NCI-H128 (cell line): Measurements from ENCODE around the gene FZD10.

Experiments
- DNase-seq: peaks from one replicate; lab custom pipeline; 2025; ENCODE audit not compliant: unreplicated experiment; lab: John Stamatoyannopoulos, UW

FZD10 gene

GRCh38 chr12:130131025-130131424 lies 31.2 kb upstream of the FZD10 start:
- no peak for DNase-seq

- DNase-seq, result no peak
These were observed 30.5 kb upstream of the FZD10 start for GRCh38 chr12:130131801-130132200.

GRCh38 chr12:130132831-130133511 lies 29.3 kb upstream of the FZD10 start:
- no peak for DNase-seq

GRCh38 chr12:130133851-130134562 lies 28.3 kb upstream of the FZD10 start:
- DNase-seq, result no peak

- DNase-seq, result no peak
These were observed 27.7 kb upstream of the FZD10 start for GRCh38 chr12:130134563-130134915.

- DNase-seq, result no peak
These were observed 25.7 kb upstream of the FZD10 start for GRCh38 chr12:130136509-130137039.

GRCh38 chr12:130137040-130138018 lies 24.9 kb upstream of the FZD10 start:
- peak; percentile 25 for DNase-seq

GRCh38 chr12:130138478-130138877 lies 23.8 kb upstream of the FZD10 start:
- no peak for DNase-seq

GRCh38 chr12:130139567-130140421 lies 22.5 kb upstream of the FZD10 start:
- no peak for DNase-seq

GRCh38 chr12:130141105-130141504 lies 21.2 kb upstream of the FZD10 start:
- no peak for DNase-seq

GRCh38 chr12:130141901-130142683 lies 20.2 kb upstream of the FZD10 start:
- no peak for DNase-seq

- DNase-seq, result no peak
These were observed 19.5 kb upstream of the FZD10 start for GRCh38 chr12:130142736-130143135.

GRCh38 chr12:130143136-130143535 lies 19.1 kb upstream of the FZD10 start:
- DNase-seq, result no peak

- DNase-seq, result no peak
These were observed 18.0 kb upstream of the FZD10 start for GRCh38 chr12:130144256-130144655.

GRCh38 chr12:130145731-130146130 lies 16.5 kb upstream of the FZD10 start:
- no peak for DNase-seq

- no peak for DNase-seq
These were observed 15.9 kb upstream of the FZD10 start for GRCh38 chr12:130146176-130146931.

GRCh38 chr12:130147875-130148596 lies 14.2 kb upstream of the FZD10 start:
- DNase-seq, result no peak

GRCh38 chr12:130151846-130152245 lies 10.4 kb upstream of the FZD10 start:
- DNase-seq, result no peak
